GM19328 (cell line): ENCODE results near the gene KCNH4.
"Not testable (repeated sequence)": the region's sequence is repeated elsewhere in the genome, so short reads cannot be mapped to it uniquely, and the experiment has no call there.

Experiments used
- ATAC-seq: cut with Tn5 transposase; IDR thresholded peaks from one replicate; pipeline ENCODE4 v1.9.1; 2021; ENCODE audit warnings: mild to moderate bottlenecking, moderate library complexity; ENCODE audit not compliant: unreplicated experiment

Gene KCNH4

DNA sequence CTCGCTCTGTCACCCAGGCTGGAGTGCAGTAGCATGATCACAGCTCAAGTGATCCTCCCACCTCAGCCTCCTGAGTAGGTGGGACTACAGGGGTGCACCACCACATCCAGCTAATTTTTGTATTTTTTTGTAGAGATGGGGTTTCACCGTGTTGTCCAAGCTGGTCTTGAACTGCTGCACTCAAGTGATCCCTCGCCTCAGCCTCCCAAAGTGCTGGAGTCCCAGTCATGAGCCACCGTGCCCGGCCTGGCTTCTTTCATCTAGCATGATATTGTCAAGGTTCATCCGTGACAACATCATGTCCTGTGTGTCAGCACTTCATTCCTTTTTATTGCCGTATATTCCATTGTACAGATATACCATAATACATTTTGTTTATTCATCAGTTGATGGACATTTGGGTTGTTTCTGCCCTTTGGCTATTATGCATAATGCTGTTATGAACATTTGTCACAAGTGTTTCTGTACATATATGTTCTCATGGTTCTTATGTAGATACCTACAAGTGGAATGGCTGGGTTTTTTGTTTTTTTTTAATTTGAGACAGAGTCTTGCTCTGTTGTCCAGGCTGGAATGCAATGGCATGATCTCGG lies 16.7 kb upstream of the KCNH4 start:
- no peak for ATAC-seq

DNA sequence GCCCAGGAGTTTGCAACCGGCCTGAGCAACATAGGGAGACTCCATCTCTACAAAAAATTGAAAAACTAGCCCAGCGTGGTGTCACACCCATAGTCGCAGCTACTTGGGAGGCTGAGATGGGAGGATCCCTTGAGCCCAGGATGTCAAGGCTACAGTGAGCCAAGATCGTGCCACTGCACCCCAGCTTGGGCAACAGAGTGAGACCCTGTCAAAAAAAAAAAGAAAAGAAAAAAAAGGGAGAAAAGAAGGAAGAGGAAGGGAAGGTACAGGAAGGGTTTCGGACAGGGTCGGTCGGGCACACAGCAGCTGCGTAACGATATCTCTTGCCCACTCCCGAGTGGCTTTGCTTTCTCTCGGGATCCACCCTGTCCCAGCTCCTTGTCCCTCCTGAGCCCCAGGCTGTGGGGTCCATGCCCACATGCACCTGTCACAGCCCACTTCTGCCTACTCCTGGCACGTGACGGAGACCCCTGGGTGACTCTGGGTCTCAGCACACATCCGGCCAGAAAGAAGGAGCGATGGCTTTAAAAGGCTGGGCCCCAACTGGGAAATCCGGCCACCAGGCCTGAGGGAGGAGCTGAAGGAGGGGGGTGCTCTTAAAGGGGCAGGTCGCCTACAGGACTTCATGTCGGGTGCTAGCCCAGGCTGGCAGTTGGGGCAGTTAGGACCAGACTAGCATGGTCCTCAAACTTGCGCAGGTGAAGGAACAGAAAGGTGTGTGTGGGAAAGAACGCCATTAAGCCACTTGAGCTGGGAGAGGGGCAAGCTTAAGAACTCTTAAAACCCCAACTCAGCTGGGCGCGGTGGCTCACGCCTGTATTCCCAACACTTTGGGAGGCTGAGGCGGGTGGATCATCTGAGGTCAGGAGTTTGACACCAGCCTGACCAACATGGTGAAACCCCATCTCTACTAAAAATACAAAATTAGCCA lies 13.3 kb upstream of the KCNH4 start, which contains the start of gene GHDC:
Gene GHDC, minus strand, starts transcription at position 526 of the 931 bp plus-strand sequence. CDS start 913 bp downstream, outside the sequence.
- ATAC-seq, result peak; percentile 87

DNA sequence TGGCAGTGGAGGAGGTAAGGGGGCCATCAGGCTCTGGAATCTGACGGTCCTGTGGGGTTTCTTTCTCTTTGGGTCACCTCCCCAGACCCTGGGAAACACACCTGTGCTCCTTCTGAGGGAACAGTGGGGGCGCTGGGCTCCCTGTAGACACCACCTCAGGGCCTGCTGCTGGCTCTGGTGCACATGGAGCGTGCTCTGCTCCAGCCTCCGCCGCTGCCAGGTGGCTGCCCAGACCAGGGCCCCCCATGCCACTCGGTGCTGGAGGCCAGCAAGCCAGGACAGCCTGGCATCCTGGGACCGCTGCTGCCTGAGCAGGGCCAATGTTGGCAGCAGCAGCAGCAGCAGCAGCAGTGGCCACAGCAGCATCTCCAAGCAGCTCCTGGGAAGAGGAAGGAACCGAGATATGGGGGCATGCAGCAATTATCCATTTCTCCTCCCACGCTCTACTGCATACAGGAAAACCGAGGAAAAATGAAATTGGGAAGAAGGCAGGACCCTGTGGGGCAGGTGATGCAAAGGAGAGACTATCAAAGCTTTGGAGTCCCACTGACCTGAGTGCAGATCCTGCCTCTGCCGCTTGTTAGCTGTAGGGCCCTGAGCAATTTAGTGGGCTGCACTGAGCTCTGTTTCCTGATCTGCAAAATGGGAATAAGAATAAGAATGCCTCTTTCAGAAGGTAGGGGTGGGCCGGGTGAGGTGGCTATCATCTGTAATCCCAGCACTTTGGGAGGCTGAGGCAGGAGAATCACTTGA lies 12.4 kb upstream of the KCNH4 start:
- no peak for ATAC-seq

DNA sequence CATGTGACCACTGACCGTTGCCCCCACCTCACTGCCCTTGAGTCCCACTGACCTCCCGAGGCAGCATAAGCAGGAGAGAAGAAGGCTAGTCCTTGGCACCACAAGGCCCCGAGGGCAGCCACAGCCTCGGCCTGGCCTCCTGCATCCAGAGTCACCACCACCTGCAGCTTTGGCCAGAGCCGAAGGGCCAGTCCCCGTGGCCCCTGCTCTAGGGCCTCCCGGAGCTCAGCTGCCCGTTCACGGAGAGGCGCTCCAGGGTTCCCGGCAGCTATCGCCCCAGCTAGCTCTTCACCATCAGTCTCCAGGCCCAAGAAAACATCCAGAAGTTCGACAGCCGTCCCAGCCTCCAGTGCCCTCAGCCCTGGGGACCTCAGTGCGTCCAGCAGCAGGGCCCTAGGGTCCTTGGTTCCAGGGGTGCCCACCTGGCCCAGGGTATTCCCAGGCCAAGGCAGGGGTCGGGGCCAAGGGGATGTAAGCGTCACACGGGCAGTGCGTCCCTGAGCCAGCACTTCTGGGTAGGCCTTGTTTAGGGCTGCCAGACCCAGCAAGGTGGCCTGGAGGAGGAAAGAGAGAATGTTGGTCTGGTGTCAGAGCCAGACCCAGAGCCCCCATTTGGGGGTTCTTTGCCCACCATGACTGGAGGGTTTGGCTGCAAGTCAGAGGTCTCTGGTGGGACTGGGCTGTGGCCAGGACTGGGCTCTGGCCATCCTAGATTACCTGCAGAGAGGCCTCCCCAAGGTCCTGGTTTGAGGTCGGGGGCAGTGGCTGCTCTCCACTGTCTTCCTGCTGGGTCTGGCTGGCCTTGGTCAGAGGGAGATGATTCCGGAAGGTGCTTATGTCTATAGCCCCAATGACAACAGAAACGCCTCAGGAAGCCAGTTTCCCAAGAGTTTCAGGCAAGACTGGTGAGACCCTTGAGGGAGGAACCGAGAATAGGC lies 11.5 kb upstream of the KCNH4 start:
- no peak for ATAC-seq

DNA sequence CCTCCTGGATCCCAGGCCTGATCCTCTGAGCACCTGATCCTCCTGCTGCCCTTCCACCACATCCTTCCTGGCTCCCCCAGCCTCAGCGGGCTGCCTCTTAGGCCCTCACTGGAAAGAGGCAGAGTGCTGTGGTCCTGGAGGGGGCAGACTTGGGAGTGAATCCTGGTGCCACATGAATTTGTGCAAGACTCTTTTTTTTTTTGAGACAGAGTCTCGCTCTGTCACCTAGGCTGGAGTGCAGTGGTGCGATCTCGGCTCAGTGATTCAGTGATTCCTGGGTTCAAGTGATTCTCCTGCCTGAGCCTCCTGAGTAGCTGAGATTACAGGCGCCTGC lies 10.3 kb upstream of the KCNH4 start:
- no peak for ATAC-seq

DNA sequence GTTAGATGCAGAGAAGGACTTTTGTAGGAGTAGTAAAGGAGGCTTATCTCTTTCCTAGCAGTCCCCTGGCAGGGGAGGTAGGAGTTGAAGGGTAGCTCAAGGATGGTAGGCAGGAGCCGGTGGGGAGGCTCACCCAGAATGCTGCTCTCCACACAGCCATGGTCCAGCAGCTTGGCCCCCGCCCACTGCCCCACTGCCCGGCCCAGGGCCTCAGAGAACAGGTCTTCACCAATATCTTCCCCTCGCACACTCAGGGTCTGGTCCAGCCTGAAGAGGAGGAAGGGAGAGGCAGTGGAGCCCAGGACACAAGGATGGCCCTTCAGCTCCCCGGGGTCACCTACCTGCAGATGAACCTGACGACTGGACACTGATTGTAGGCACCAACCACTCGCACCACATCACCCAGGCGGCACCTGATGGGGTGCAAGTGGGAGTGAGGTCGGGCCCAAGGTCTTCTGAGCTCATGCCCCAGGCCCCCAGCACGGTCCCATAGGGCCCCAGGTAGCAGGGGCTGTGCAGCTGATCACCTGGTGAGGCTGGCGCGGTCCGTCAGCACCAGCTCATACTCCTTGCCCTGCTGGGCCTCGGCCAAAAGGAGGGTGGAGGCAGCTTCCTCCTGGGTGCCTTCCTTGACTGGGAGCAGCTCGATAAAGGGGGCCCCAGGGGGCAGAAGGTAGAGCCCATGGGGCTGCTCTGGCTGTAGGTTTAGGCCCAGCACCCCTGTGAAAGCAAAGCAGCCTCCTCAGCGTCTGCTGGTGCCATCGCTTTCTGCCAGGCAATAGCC lies 9.7 kb upstream of the KCNH4 start:
- no peak for ATAC-seq

DNA sequence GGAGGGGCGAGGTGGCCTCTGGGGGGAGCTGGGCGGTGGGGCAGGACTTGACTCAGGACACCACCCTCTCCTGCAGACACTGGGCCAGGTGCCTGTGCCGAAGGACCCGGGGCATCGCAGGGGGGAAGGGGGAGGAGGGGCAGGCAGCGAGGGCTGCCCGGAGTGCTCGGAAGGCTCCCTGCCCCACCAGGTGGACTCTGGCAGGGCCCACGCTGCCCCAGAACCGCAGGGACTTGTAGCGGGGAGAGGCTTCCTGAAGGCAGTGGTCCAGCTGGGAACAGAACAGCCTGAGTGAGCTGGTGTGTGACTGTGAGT lies 8.7 kb upstream of the KCNH4 start:
- ATAC-seq, result no peak

DNA sequence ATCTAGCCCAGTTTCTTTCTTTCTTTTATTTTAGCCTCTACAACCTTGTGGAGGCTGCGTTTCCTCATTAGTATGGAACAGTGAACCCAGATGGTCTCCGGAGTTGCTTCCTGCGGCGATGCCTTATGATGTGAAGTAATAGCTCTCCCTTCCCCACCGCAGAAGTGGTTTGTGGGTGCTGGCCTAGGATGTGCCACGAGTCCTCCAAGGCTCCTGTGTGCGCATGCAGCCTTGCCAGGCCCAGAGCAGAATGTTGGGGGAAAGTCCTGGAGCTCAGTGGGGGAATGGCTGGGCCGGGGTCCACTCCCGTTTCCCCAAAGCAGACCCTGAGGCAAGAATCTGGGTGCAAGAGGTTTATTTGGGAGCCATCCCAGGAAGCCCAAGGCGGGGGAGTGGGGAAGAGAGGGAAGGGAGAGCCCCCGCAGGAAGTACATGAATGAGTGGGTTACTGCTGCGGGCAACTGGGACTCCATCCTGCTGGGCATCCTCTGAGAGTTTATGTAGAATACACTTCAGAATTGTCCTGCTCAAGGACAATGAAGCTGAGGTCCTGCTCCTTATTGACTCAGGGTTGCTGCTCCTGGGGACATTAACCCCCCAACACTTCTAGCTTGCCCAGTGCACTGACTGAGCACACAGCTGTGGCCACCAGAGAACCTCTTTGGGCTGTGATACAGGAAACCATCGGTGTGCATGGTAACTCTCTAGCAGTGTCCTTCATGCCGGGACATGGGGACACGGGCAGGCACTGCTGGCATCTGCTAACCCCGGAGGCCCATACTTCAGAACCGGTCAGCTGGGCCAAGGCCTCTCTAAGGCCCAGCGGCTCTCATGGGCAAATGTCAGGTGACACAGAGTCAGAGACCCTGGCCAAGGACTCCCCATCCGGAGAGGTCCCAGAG lies 8.1 kb upstream of the KCNH4 start:
- ATAC-seq, result no peak

DNA sequence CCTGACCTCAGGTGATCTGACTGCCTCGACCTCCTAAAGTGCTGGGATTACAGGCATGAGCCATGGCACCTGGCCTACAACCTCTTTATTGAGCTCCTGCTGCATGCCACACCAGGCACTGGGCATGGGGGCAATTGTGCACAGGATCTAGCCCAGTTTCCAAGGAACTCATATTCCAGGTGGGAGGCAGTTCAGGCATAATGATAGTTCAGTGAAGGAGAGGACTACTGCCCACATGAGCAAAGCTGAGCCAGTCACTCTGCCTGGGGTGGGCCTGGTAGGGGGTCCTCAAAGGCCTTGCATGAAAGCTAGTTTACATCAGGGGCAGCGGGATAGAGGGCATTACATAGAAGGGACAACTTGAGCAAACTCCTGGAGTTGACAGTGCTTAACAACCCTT lies 6.9 kb upstream of the KCNH4 start:
- no peak for ATAC-seq

DNA sequence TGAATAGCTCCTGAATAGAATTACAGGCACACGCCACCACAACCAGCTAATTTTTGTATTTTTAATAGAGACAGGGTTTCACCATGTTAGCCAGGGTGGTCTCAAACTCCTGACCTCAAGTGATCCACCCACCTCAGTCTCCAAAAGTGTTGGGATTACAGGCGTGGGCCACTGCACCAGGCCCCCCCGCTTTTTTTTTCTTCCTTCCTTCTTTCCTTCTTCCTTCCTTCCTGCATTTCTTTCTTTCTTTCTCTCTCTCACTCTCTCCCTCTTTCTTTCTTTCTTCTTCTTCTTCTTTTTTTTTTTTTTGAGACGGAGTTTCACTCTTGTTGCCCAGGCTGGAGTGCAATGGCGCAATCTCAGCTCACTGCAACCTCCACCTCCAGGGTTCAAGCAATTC lies 5.2 kb upstream of the KCNH4 start:
- not testable (repeated sequence) for ATAC-seq

DNA sequence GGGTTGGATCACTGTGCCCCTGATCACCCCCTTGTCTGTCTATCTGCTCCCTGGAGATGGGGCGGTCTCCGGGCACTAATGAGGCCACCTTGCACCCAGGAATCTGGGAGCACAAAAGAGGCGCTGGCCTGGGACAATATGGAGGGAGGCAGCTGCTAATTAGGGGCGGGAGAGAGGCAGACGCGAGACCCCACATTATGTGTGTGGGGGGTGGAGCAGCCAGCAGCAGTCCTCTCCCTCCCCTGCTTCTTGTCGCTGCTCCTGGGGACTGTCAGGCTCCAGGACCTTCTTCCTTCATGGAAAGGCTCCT lies 4.6 kb upstream of the KCNH4 start:
- no peak for ATAC-seq

DNA sequence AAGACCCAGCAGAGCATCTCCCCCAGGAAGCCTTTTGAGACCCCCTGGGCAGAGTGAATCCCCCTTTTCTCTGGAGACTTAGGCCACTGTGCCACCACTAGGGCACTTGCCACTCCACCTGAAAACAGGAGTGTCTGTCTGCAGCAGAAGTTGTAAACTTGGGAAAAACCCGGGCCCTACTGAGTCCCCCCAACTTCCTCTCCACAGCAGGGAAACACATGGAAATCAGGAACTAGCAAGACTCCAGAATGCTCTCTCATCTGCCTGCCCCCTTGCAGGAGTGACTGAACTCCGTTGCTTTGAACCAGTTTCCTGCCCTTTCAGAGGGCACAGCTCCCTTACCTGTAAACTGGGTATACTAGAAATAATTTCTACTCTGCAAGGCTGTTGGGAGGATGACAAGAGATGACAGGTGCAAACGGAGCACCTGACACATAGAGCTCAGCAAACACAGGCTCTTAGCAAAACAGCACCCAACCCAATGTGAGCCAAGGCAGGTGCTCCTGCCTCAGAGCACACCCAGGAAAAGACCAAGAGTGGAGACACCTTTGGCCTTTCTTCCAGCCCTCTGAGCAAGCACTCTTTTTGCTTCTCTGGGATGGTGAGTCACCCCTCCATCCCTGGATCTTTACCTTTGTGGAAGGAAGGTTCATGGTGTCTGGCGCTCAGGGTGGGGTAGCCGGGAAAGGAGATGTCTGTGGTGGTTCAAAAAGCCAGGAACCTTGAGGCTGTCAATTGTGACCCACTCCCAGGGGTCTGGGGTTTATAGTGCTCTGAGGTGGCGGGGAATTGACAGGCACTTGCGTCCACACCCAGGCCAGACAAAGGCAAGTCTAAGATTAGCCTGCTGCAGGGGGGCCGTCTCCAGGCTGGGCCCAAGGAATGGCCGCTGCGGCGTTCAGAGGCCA lies 4.0 kb upstream of the KCNH4 start, which contains the start of gene HCRT:
Gene HCRT, minus strand, starts transcription at position 740 of the 908 bp plus-strand sequence. Its CDS starts 87 bp downstream, at position 653.
- ATAC-seq, result no peak

DNA sequence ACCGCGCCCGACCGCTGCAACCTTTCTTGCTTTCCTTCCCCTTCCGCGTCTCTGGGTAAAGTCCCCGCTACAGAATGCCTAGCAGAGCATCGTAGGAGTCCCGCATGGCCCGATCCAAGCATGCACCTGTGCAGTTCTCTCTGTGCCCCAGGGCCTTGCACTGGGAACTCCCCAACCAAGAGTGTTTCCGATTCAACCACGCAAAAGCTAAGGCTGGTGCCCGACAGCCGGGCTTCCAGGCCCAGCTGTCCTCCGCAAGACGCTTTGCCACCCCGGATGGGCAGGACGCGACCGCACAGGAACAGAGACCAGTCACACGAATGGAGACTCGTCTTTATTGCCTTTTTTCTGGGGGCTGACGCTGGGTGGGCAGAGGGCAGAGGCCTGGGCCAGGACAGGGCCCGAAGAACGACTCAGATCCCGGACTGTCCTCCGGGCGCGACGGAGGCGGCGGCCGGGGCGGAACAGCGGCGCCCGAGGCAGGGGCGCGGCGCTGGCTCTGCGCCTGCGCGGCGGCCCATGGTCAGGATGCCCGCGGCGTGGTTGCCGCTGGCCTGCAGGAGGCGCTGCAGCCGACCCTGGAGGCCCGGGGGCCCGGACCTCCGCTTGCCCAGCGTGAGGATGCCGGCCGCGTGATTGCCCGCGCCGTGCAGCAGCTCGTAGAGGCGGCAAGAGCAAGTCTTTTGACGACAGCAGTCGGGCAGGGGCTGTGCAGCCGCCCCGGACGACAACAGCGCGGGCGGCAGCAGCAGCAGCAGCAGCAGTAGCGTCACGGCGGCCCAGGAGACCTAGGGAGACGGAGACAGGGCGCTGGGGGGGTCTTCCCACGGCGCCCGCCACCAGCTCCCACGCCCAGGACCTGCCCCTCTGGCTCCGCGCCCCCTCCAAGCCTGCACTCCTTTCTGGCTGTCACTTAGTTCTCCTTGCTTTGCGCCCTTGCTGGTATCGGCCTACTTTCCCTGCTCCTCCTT lies 3.1 kb upstream of the KCNH4 start:
- no peak for ATAC-seq

DNA sequence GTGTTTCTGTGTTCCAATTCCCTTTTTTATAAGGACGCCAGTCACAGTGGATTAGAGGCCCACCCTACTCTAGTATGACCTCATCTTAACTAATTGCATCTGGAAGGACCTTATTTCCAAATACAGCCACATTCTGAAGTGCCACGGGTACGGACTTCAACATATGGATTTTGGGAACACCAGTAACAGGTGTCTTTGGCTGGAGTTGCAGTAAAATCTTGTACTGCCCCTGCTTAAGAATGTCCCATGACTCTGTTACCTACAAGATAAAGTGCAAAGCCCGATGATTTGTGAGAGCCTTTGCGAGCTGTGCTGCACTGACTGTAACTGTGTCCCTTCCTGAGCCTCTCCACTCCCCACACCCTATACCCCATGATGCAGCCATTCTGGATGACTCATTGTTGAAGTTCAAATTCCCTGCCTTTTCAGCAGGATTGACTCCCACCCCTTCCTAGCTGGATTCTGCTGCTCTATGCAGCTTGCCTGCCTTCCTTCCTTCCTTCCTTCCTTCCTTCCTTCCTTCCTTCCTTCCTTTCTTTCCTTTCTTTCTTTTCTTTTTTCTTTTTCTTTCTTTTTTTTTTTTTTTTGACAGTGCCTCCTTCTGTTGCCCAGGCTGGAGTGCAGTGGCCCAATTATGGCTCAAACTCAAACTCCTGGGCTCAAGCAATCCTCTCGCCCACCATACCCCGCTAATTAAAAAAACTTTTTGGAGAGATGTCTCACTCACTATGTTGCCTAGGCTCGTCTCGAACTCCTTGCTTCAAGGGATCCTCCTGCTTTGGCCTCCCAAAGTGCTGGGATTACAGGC lies 2.2 kb upstream of the KCNH4 start:
- ATAC-seq, result no peak

DNA sequence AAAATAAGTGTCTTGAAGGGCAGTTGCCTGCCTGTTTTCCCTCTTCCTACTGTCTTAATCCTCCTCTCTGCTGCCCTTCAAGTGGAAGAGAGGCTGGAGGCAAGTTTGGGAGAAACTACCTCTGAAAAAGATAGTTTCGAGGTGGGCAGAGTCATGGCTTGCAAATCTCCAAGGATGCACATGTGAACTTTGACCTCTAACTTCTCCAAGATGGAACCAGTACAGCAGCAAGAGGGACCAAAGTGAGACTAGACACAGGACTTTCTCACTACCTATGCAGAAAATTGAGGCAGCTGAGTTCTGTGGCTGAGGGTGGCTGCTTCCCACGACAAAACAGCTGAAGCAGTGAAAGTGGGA lies 887 bp upstream of the KCNH4 start:
- no peak for ATAC-seq

DNA sequence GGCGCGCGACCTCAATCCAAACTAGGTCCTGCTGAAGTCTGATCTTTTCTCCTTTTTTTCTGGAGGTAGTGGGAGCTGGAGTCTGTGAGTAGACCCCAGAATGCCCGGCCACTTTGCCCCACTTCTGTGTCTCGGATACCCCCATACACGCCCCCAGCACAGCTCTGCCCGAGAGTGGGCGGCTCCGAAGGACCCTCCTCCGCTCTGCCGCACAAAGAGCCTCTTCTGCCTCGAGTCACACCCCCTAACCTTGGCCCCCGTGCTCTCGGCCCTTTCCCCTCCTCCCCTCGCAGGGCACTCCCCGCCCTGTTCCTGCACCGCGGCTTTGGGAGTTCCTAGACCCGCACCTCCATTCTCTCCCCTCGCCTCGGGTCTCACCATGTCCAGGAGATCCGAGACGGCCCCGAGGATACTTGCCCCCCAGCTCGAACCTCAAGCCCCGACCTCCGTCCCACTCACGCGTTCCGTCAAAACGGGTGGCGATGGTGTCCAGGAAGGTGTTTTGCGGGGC lies 476 bp downstream of the KCNH4 start:
- ATAC-seq, result no peak
